Activated naive CD4-positive, alpha-beta T cell treated with anti-CD3 and anti-CD28 coated beads, Interleukin-2, amount 50 U/mL, for 72 hours (primary cell): ENCODE results near the gene CASK. TPM values are rescaled to one million over a fixed set of nuclear protein-coding genes. Genes with fewer than 3 reads are reported as not detected.

Source experiments
- ATAC-seq, 2 donors: fragments of 150-1000 bp; cut with Tn5 transposase; 2 replicates each; pipeline ENCODE4 v1.10.0; 2021; ENCODE audit warnings: mild to moderate bottlenecking in 2 of 2, moderate library complexity in 2 of 2
- DNase-seq, 2 donors: peaks; one replicate each; pipeline ENCODE4 v3.0.0; 2021 to 2022; ENCODE audit warnings: low spot score in 2 of 2
- H3K27ac Mint-ChIP-seq, 2 donors: one replicate each; pipeline ENCODE4 v1.8.0; 2022; ENCODE audit warnings: mild to moderate bottlenecking in 2 of 2, mixed read lengths in 2 of 2
- H3K36me3 Mint-ChIP-seq, 2 donors: one replicate each; pipeline ENCODE4 v1.8.0; 2022; ENCODE audit warnings: mixed read lengths in 2 of 2
- H3K9me3 Mint-ChIP-seq, 2 donors: one replicate each; pipeline ENCODE4 v1.8.0; 2022; ENCODE audit warnings: mixed read lengths in 2 of 2
- total RNA-seq, 2 donors: library from RNA; stranded (reverse); gene quantifications; one replicate each; pipeline ENCODE4 v1.2.3, GENCODE V29; 2022

CASK gene
- total RNA-seq, 2 donors from 2014 or later = 18.1 to 18.4 TPM

DNA sequence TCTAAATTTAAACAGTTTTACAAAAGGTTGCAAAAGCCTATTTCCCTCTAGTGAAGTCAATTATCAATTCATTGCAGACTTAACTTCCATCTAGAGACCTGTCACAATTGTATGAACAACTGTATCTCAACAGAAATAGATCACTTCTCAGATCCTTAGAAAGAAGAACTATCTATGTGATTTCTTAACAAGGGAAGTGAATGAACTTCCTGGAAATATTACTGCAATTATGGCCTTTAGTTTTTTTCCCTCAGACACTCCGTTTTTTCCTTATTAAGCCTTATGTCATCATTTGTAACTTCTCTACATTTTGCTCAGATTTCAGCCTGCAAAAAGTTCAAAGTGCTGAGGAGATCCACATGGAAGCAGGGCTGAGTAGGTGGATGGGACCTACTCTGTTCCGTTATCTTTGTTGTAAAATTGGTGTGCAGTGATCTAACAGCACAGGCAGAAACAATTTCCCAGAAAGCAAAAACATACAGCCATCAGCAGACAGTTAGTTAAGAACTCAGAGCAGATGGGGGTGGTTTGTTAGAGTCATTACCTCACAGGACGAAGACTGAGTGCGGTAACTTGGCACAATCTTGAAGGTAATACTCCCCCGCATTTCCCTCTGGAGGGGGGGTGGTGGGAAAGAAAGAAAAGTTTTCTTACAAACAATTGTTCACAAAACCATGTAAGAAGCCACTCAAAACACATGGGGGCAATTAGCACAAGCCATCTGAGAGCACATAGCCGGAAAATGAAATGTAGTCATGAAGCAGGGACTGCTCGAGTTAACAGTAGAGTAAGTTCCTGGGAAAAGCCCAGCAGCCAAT lies 363.9 kb downstream of the CASK start:
- Mint-ChIP-seq H3K27ac (no peak overlapping the region), H3K36me3 (no peaks in the 10 kb centered on the region), H3K9me3 (no peaks in the 10 kb centered on the region)
- peak in 1 of 2 donors; percentile 2 for DNase-seq
- peak in 1 of 2 donors; percentile 61 for ATAC-seq

- Mint-ChIP-seq H3K27ac (no peak overlapping the region), H3K36me3 (no peaks in the 10 kb centered on the region), H3K9me3 (no peaks in the 10 kb centered on the region)
- DNase-seq (no peak), ATAC-seq (no peak)
These were observed 364.8 kb downstream of the CASK start for GRCh38 chrX:41558531-41558930.

GRCh38 chrX:41556958-41557357 lies 366.4 kb downstream of the CASK start:
- no peak for DNase-seq
- Mint-ChIP-seq H3K36me3 (no peaks in the 10 kb centered on the region), H3K9me3 (no peaks in the 10 kb centered on the region), H3K27ac (no peak overlapping the region)
- peak; percentile 24 to 61 for ATAC-seq

DNA sequence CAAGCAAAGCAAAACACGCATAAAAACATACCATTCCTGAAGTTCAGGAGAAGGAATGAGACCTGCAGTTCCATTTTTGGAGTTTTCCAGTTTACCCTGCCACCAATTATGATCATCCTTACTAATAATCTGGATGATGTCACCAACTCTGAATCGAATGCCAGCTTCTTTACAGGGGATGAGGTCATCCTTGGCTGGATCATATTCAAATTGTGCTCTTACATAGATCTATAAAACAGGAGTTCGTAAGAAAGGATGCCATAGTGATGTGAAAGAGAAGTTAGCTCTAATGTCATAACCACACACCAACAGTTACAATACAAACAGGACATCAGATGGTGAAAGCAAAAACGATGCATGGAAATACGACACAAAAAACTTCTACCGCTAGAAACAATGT lies 369.7 kb downstream of the CASK start:
- no peak overlapping the region for H3K27ac Mint-ChIP-seq
- H3K9me3 Mint-ChIP-seq = no peaks in the 10 kb centered on the region
- ATAC-seq (no peak), DNase-seq (no peak)
- H3K36me3 Mint-ChIP-seq = no peaks in the 10 kb centered on the region

GRCh38 chrX:41548411-41548810 lies 374.9 kb downstream of the CASK start:
- Mint-ChIP-seq H3K36me3 (no peaks in the 10 kb centered on the region), H3K9me3 (no peaks in the 10 kb centered on the region)

DNA sequence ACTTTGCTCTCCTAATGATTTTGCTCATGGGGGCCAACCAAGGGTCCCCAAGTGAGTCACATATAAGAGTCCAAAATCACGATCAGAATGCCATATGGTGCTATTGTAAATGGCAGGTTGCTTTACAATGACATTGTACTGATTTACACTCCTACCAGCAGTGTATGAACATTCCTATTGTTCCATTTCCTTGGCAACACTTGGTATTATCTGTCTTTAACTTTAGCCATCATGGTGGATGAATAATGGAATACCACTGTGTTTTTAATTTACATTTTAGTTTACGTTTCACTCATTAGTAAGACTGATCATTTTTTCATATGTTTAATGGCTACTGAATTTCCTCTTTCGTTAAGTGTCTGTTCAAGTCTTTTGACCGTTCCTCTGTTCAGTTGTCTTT lies 379.7 kb downstream of the CASK start:
- DNase-seq = no peak
- H3K9me3 Mint-ChIP-seq = no peaks in the 10 kb centered on the region
- ATAC-seq = no peak
- H3K27ac Mint-ChIP-seq = no peak overlapping the region
- H3K36me3 Mint-ChIP-seq = no peaks in the 10 kb centered on the region

More at GRCh38 chrX:41548411-41548810, 374.9 kb downstream of the CASK start:
- DNase-seq (no peak), ATAC-seq (no peak)
- H3K27ac Mint-ChIP-seq = no peak overlapping the region

DNA sequence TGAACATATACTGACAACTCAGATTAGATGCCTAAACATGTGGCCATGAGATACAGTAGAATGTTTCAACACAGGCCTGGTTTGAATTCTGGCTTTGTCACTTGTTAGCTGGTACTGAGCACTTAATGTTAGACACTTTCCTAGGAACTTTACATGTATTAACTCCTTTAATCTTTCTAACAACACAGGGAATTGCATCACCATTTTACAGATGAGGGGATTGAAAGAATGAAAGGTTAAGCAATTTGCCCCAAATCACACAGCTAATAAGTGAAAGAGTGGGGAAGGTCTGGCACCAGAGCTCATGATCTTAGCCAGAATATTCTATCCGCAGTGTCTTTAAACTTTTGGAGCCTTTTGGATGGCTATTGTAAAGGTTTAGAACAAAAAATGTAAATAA lies 380.3 kb downstream of the CASK start:
- DNase-seq (no peak), ATAC-seq (no peak)
- no peaks in the 10 kb centered on the region for H3K9me3 Mint-ChIP-seq
- H3K36me3 Mint-ChIP-seq = no peaks in the 10 kb centered on the region
- no peak overlapping the region for H3K27ac Mint-ChIP-seq

GRCh38 chrX:41542536-41542935 lies 380.8 kb downstream of the CASK start:
- ATAC-seq = no peak
- Mint-ChIP-seq H3K9me3 (no peaks in the 10 kb centered on the region), H3K36me3 (no peaks in the 10 kb centered on the region), H3K27ac (no peak overlapping the region)
- no peak for DNase-seq

DNA sequence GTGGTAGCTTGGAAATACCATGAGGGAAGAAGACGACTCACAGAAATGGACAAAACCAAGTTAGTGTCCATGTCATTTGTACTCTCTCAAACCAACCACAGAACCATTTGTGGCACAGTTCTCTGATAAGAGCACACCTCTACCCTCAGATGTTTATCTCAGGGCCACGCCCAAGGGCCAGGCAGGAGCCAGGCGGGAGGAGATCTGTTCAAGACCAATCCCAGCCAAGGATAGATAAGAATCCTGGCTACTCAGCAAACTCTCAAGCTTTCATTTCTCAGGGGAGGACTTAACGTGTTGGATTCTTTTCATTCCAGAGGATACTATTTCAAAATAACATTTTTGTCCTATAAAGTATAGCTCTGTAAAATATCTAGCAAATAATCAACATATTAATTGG lies 381.2 kb downstream of the CASK start:
- ATAC-seq = no peak
- Mint-ChIP-seq H3K36me3 (no peaks in the 10 kb centered on the region), H3K9me3 (no peaks in the 10 kb centered on the region), H3K27ac (no peak overlapping the region)
- no peak for DNase-seq

DNA sequence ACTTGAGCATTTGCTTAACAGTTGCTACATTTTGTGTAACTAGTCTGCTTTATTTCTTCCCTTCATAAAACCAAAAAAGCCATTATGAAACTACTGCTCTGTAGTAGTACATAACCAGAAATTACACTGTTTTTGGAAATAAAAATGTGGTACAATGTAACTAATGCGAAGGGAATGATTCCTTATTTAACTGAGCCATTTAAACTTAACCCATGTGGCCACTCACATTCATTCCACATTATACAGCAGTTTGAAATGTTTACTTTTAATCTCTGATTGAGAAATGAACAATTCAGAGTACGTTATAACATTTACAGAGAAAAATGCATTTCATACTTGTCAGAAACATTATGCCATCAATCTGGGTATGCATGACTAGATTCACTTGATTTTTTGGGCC lies 382.0 kb downstream of the CASK start:
- Mint-ChIP-seq H3K36me3 (no peaks in the 10 kb centered on the region), H3K27ac (no peak overlapping the region), H3K9me3 (no peaks in the 10 kb centered on the region)
- no peak for ATAC-seq
- DNase-seq = no peak

- DNase-seq (no peak), ATAC-seq (no peak)
- Mint-ChIP-seq H3K27ac (no peak overlapping the region), H3K36me3 (no peaks in the 10 kb centered on the region), H3K9me3 (no peaks in the 10 kb centered on the region)
These were observed 384.6 kb downstream of the CASK start for GRCh38 chrX:41538707-41539106.

GRCh38 chrX:41530085-41530484 lies 393.3 kb downstream of the CASK start:
- no peak for DNase-seq
- no peaks in the 10 kb centered on the region for H3K9me3 Mint-ChIP-seq
- peaks cover 0 to 4% of the 10 kb centered on the region in 2 donors for H3K36me3 Mint-ChIP-seq
- no peak for ATAC-seq
- H3K27ac Mint-ChIP-seq = no peak overlapping the region

DNA sequence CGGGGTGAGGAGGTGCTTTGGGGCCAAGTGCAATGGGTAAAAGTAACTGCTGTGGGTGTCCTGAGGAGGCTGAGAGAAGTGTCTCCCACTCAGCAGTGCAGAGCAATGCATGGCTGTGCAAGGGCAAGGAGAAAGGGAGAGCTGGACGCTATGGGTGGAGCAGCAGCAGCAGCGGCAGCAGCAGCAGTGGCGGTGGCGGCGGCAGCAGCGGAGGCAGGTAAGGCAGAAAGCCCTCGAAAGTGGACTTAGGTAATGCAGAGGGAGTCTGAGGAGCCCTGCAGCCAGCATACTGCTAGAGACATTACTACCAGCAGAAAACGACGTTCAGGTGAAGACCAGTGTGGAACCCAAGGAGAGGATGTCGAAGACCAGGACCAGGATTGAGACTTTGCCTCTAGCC lies 394.1 kb downstream of the CASK start:
- DNase-seq (no peak), ATAC-seq (no peak)
- Mint-ChIP-seq H3K36me3 (peaks cover 0 to 4% of the 10 kb centered on the region in 2 donors), H3K9me3 (no peaks in the 10 kb centered on the region), H3K27ac (peak overlapping the region in 1 of 2 donors; percentile 81)

GRCh38 chrX:41528784-41529183 lies 394.6 kb downstream of the CASK start:
- Mint-ChIP-seq H3K9me3 (no peaks in the 10 kb centered on the region), H3K36me3 (peaks cover 0 to 4% of the 10 kb centered on the region in 2 donors), H3K27ac (peak overlapping the region in 1 of 2 donors; percentile 81)
- ATAC-seq (no peak), DNase-seq (no peak)

DNA sequence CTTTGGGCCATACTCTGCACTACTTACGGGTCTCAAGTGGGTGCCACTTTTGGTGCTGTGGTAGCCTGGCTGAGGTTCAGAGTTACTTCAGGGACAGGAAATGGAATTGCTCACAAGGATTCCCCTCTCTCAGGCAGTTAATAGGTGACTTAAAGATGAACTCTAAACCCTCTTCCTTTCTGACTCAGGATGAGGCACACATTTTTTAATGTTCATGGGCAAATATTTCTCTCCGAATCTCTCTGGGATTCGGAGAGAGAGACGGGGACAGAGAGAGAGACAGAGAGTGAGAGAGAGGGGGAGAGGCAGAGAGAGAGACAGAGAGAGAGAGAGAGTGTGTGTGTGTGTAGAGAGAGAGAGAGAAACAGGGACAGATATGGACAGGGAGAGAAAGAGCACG lies 396.4 kb downstream of the CASK start:
- ATAC-seq (peak; percentile 59 to 64), DNase-seq (no peak)
- peaks cover 0 to 4% of the 10 kb centered on the region in 2 donors for H3K36me3 Mint-ChIP-seq

DNA sequence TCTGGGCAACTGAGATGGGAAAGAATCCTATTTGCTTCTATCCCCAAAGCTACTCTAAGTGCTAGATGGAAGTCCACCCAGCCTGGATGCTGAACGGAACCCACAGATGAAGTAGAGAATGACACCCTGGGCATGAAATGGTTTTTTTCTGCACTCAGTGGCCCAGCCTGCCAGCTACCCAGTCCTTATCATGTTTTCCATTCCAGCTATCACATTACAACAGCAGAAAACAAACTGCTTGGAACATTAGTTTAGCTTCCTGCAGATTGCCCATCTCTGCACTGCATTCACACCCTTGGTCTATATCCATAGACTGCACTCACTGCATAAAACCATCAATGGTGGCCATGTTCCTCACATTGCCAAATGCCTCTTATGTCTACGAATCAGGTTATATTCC lies 397.1 kb downstream of the CASK start:
- H3K9me3 Mint-ChIP-seq = no peaks in the 10 kb centered on the region
- peak overlapping the region in 1 of 2 donors; percentile 55 for H3K27ac Mint-ChIP-seq
- DNase-seq (no peak), ATAC-seq (no peak)
- peaks cover 0 to 4% of the 10 kb centered on the region in 2 donors for H3K36me3 Mint-ChIP-seq

More for the DNA sequence above, 396.4 kb downstream of the CASK start:
- peak overlapping the region; percentile 16 to 76 for H3K27ac Mint-ChIP-seq
- H3K9me3 Mint-ChIP-seq = no peaks in the 10 kb centered on the region

- no peak overlapping the region for H3K27ac Mint-ChIP-seq
- H3K36me3 Mint-ChIP-seq = no peaks in the 10 kb centered on the region
- no peak for ATAC-seq
- no peak for DNase-seq
- no peaks in the 10 kb centered on the region for H3K9me3 Mint-ChIP-seq
These were observed 400.7 kb downstream of the CASK start for GRCh38 chrX:41522671-41523070.

GRCh38 chrX:41522081-41522480 lies 401.3 kb downstream of the CASK start:
- H3K36me3 Mint-ChIP-seq = no peaks in the 10 kb centered on the region
- H3K27ac Mint-ChIP-seq = no peak overlapping the region
- DNase-seq (no peak), ATAC-seq (no peak)
- H3K9me3 Mint-ChIP-seq = no peaks in the 10 kb centered on the region
